Measurements from ENCODE around the gene RPA1. TPM values are rescaled to one million over a fixed set of nuclear protein-coding genes. Genes with fewer than 3 reads are reported as not detected.

The RPA1 gene
- total and polyA plus RNA-seq, 4 donors = 10.7 to 82.6 (median 33.6) TPM

GRCh38 chr17:1830288-1830687, 483 bp downstream of the RPA1 start:
- DNase-seq (peak; percentile 14 to 30 (median 26)), ATAC-seq (ENCODE audit: insufficient read depth, low FRiP score) (no peak)
- Histone ChIP-seq H3K4me3 (peak overlapping the region; percentile 79), H3K9me3 (ENCODE audit: control insufficient read depth in 4 of 4, insufficient read depth in 3 of 4, low read length in 3 of 4) (no peaks in the 10 kb centered on the region), H3K27me3 (ENCODE audit: control insufficient read depth in 3 of 3, insufficient read depth in 3 of 3, low read length in 2 of 3) (no peaks in the 10 kb centered on the region), H3K36me3 (ENCODE audit: control insufficient read depth in 4 of 4, insufficient read depth in 4 of 4, low read length in 4 of 4) (peaks cover 0 to 8% (median 5%) of the 10 kb centered on the region in 4 donors), H3K9ac (ENCODE audit: insufficient read depth in 1 of 2, low read length in 2 of 2) (peak overlapping the region; percentile 28 to 94), H3K4me1 (ENCODE audit: control insufficient read depth in 5 of 5, insufficient read depth in 5 of 5, low read length in 5 of 5) (peaks cover 0 to 10% (median 7%) of the 10 kb centered on the region in 5 donors), H3K27ac (ENCODE audit: low read depth in 1 of 2, low read length in 1 of 2) (peak overlapping the region; percentile 81 to 89)
- WGBS, 2 donors = 1% methylated on average over 11 of the region's 11 CpGs
- TF ChIP-seq CTCF (IDR thresholded peaks at IDR 0.05; ENCODE audit: control extremely low read depth, extremely low read depth) = no peak

DNA sequence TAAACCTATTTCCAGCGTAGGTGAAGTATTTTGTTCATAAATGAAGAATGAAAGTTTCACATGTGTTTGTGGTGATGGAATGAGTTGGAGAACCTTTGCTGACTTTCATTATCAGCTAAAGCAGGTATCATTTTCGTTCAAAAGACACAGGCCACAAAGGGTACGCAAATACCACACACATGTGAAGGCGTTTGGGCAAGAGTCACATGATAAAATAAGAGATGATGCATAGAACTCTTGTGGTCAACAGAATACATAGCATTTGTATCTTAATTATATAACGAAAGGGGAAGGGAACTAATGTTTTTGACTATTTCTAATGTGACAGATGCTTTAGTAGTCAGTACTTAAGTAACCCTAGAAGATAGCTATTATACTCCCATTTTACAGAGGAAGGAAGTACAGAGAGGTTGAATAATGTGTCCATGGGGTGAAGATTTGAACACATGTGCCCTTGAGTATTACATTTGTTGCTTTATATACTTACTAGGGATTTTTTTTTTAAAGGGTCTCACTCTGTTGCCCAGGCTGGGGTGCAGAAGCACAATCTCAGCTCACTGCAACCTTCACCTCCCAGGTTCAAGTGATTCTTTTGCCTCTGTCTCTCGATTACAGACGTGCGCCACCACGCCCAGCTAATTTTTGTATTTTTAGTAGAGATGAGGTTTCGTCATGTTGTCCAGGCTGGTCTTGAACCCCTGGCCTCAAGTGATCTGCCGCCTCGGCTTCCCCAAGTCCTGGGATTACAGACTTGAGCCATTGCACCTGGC, 4.8 kb downstream of the RPA1 start:
- Histone ChIP-seq H3K4me3 (no peak overlapping the region), H3K4me1 (ENCODE audit: control insufficient read depth in 5 of 5, insufficient read depth in 5 of 5, low read length in 5 of 5) (peaks cover 0 to 7% (median 3%) of the 10 kb centered on the region in 5 donors), H3K27me3 (ENCODE audit: control insufficient read depth in 3 of 3, insufficient read depth in 3 of 3, low read length in 2 of 3) (no peaks in the 10 kb centered on the region), H3K36me3 (ENCODE audit: control insufficient read depth in 4 of 4, insufficient read depth in 4 of 4, low read length in 4 of 4) (peaks cover 0 to 4% (median 1%) of the 10 kb centered on the region in 4 donors), H3K9me3 (ENCODE audit: control insufficient read depth in 4 of 4, insufficient read depth in 3 of 4, low read length in 3 of 4) (no peaks in the 10 kb centered on the region), H3K27ac (ENCODE audit: low read depth in 1 of 2, low read length in 1 of 2) (no peak overlapping the region), H3K9ac (ENCODE audit: insufficient read depth in 1 of 2, low read length in 2 of 2) (no peak overlapping the region)
- DNase-seq (no peak), ATAC-seq (ENCODE audit: insufficient read depth, low FRiP score) (no peak)
- WGBS, 2 donors = 81 to 84% methylated on average over 12 of the region's 12 CpGs
- no peak for TF ChIP-seq CTCF (IDR thresholded peaks at IDR 0.05; ENCODE audit: control extremely low read depth, extremely low read depth)

- WGBS, 2 donors = 93 to 99% methylated on average over 4 of the region's 4 CpGs
- Histone ChIP-seq H3K4me3 (no peak overlapping the region), H3K36me3 (ENCODE audit: control insufficient read depth in 4 of 4, insufficient read depth in 4 of 4, low read length in 4 of 4) (peaks cover 0 to 14% (median 12%) of the 10 kb centered on the region in 4 donors), H3K27me3 (ENCODE audit: control insufficient read depth in 3 of 3, insufficient read depth in 3 of 3, low read length in 2 of 3) (no peaks in the 10 kb centered on the region), H3K27ac (ENCODE audit: low read depth in 1 of 2, low read length in 1 of 2) (no peak overlapping the region), H3K9ac (ENCODE audit: insufficient read depth in 1 of 2, low read length in 2 of 2) (no peak overlapping the region), H3K9me3 (ENCODE audit: control insufficient read depth in 4 of 4, insufficient read depth in 3 of 4, low read length in 3 of 4) (no peaks in the 10 kb centered on the region), H3K4me1 (ENCODE audit: control insufficient read depth in 5 of 5, insufficient read depth in 5 of 5, low read length in 5 of 5) (no peaks in the 10 kb centered on the region)
- no peak for TF ChIP-seq CTCF (IDR thresholded peaks at IDR 0.05; ENCODE audit: control extremely low read depth, extremely low read depth)
- ATAC-seq (ENCODE audit: insufficient read depth, low FRiP score) (no peak), DNase-seq (no peak)
Observed at GRCh38 chr17:1839516-1839915, 9.7 kb downstream of the RPA1 start.

Data from lung (tissue), 12 donors.